Eye (tissue), 1 donor: ENCODE data around the gene CPSF7.
A peak's percentile ranks its signal among the peaks of the same experiment; 100 is the strongest.
"Not testable (repeated sequence)": the region's sequence is repeated elsewhere in the genome, so short reads cannot be mapped to it uniquely, and the experiment has no call there.

ENCODE experiments used
- DNase-seq: peaks from one replicate; pipeline ENCODE4 v3.0.0-alpha.2; 2015

CPSF7 gene

DNA sequence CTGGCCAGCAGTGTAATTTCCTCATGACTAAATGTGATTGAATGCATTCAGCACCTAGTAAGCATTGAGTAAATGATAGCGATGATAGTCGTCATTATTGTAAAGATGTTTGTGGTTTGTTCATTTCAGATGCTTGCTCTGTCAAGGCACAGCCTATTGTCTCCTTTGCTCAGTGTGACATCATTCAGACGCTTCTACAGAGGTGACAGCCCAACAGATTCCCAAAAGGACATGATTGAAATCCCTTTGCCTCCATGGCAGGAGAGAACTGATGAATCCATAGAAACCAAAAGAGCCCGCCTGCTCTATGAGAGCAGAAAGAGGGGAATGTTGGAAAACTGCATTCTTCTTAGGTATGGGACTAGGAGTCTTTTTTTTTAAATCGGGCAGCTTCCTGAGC, 7.7 kb upstream of the CPSF7 start:
- DNase-seq: no peak

DNA sequence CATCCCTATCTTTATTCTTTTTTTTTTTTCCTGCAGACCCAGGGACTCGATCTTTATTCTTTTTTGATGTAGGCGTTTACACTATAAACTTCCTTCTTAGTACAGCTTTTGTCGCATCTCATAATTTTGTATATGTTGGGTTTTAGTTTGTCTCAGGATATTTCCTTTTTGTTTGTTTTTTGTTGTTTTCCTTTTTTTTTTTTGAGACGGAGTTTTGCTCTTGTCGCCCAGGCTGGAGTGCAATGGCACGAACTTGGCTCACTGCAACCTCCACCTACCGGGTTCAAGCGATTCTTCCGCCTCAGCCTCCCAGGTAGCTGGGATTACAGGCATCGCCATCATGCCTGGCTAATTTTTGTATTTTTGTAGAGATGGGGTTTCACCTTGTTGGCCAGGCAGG, 1.1 kb upstream of the CPSF7 start:
- not testable (repeated sequence) for DNase-seq

DNA sequence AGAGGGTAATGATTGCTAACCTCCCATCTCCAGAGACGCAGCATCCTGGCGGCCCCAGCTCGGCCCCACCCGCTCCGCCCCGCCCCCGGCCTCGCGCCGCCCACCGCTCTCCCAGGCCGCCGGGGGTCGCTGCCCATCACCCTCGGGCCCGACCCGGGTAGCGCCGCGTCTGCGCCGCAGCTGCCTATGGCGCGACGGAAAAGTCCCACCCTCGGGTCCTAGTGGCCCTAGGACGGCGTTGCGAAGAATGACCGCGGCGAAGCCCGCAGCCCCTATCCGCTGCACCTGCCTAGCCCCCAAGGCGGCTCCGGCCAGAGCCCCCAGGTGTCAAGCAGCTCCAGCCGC, 457 bp downstream of the CPSF7 start:
- DNase-seq: peak; percentile 90

DNA sequence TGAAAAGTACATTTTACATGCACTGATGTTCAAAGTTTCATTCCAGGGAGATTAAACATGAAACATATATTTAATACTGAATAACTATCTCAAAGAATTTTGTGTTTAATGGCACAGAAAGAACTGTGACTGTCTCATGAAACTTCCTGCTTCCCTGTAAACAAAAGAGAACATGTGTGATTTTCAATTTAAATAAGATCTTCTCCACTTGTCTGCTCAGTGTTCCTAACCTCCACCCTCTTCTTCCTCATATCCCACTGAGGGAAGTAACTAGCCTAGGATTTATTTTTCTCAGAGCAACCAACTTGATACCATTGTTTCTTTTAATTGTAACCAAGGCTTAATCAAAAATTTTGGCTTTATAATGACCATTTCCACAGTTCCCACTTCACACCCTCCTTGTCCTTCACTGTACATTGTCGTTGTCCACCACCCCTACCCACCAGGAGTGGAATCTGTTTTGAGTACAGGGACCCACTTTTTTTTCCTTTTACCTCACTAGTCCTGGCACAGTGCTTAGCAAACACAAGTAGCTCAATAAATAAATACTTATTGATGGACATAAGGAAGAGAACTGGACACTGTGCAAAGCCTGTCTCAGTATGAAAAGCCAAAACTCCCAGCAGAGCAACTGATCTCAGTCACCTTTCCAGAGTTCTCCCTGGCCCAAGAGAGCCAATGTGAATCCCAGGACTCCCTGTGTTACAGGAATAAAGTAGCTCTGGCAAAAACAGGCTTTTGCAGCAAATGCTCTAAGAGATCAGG, 4.2 kb downstream of the CPSF7 start:
- DNase-seq: no peak

DNA sequence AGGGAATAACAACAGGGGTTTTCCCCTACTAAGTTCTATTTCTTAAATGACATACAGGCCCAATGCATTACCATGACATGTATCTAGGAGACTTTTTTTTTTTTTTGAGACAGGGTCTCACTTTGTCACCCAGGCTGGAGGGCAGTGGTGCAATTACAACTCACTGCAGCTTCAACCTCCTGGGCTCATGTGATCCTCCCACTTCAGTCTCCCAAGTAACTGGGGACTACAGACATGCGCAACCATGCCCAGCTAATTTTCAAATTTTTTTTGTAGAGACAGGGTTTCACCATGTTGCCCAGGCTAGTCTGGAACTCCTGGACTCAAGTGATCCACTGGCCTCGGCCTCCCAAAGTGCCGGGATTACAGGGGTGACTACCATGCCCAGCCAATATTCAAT, 7.5 kb downstream of the CPSF7 start:
- no peak for DNase-seq

DNA sequence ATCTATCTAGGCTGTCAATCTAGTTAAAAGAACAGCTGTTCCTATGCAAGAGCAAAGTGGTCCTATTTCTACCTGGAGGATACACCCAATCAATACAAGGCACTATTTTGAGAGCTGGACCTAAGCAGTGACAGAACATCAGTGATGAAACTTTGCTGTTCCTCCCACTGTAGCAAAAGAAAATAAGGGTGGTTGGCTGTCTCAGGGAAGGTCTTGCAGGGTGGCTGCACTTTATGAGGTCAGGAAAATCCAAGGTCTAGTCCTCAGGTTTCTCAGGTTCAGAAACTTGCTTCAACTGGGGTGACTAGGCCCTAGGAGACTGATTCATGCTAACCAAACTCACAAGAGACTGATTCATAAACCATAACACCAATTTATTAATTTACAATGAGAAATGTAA, 11.6 kb downstream of the CPSF7 start:
- DNase-seq: no peak

DNA sequence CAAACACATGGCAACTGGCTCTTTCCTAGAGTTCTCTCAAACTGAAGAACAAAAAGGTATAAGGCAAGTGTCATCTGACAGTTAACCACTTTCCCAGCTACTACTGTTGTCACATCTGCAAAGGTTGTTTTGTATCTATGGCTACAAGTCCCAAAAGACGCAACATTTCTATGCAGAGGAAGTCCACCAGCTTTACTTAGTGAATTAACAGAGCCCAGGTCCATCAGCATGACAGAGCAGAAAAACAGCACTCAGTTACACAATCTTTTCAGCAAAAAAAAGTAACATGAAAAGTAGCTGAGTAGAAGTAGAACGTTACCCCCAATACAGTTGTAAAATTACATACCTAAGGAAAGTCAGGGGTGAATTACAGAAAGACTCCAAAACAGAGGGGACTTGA, 12.1 kb downstream of the CPSF7 start:
- DNase-seq: no peak

DNA sequence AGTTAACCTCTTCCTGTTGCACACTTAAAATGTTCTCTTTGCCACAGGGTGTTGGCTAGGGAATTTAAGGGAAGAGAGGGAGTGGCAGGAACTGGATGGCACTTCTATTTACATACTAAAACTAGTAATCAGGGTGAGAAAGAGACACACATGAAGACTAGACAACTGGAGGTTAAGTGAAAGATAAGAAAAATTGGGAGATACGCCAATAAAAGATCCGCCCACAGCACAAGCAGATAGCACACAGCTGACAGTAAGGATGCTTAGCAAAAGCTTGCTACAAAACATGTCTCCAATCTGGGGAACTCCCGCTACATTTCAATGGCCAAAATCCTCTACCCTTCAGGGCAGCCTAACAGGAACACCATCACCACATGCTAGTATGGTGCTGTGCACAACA, 12.8 kb downstream of the CPSF7 start:
- no peak for DNase-seq

DNA sequence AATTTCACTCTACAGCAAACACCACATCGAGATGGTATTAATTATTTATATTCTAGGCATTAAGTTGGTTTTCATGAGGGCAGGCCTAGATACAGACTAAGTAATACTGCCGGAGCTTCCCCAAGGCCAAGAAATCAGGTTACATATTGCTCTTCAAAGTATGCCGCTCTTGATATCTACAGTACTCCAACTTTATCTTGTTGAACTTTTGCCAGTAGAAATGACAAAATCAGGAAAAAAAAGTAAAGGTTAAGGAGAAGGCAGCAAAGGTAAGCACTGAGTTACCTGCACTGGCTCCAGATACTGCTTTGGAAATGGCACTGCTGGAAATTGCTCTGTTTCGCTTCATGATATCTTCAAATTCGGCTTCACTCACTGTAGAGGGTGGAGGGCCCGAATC, 14.4 kb downstream of the CPSF7 start:
- DNase-seq: no peak

DNA sequence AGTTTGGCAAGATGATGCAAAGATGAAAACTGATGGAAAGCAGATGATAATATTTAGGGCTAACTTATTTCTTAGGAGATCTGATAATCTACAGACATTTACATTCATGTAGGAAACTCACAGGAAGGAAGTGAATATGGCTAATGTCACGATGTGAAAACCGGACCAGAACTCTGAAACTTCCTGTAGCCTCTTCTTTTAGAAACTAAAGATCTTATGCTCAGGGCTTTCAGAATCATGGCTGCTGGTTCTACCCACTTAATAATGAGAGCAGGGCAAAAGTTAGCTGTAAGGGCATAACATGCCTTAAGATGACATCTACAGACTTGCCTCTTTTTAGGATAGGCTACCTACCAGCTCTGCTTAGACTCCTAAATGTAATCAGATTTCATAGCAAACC, 15.2 kb downstream of the CPSF7 start:
- DNase-seq: no peak

DNA sequence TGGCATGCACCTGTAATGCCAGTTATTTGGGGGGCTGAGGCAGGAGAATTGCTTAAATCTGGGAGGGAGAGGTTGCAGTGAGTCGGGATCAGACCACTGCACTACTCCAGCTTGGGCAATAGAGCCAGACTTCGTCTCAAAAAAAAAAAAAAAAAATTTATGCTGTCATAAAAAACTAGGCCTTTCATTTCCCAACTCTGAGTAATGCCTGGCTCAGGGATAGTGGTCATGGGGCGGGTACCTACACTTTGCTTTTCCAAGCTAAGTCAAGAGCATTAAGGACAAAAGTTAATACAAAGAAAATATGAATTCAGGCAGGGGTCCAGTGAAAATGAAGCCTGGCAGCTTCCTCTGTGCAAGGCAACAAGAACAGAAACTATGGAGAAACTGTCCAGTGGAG, 16.3 kb downstream of the CPSF7 start:
- no peak for DNase-seq

DNA sequence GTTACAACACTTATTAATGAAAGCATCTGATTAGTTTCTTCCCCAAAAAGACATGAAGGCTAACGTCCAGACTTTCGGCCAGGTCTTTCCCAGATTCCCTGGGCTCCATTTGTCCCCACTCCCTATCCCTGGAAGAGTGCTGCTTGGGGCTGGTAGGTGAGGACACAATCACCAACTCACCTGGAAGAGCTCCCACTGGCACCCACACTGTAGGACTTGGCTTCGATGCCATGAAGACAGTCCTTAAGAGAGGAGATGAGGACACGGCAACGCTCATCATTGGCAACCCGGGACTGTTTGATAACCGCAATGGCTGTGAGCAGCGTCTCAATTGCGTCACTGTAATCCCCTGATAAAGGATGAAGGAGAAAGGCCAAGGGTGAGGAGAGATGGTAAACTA, 18.2 kb downstream of the CPSF7 start:
- DNase-seq: no peak

DNA sequence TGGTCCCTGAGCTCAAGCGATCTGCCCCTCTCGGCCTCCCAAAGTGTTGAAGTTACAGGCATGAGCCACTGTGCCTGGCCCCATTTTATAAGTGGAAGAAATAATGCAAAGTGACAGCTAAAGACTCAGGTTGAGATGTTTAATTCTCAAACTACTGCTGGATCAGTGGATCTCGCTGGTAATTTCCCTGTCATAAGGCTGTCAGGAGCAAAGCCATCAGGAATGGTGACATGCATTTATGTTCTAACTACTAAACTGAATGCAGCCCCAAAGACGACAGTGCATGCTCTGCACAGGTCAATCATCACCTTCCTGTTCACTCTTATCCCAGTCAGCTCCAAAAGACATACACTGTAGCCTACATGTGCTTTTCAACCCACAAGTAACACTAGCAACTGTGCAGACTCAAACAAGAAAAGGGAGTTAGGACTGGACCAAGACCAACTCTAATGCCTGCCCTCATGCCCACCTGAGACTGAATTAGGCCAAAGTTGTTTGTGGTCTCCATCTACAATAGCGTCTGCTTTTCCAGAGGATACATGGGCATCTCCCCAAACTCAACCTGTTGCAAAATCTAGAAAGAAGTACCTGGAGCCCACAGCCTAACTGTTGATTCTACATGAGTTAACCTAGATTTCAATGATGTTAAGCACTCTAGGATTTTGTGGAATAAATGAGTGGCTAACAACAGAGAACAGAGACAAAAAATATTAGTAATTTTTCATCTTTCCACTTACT, 22.6 kb downstream of the CPSF7 start:
- no peak for DNase-seq

DNA sequence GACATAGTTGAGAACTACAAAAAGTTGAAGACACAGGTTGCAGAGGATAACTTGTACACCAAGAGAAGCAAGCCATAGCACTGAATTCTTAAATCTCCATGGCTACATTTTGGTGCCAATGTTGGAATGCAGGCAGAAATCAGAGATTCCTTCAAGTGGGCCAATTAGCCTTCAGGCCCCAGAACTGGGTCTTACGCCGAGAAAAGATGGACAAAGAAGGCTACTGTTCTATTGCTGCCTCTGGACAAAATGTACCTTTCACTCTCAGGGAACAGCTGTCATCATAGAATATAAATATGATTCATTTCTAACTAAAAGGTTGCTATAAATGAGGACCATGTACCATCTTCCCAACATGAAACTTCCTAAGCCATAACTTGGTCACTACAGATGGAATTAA, 23.7 kb downstream of the CPSF7 start:
- no peak for DNase-seq

DNA sequence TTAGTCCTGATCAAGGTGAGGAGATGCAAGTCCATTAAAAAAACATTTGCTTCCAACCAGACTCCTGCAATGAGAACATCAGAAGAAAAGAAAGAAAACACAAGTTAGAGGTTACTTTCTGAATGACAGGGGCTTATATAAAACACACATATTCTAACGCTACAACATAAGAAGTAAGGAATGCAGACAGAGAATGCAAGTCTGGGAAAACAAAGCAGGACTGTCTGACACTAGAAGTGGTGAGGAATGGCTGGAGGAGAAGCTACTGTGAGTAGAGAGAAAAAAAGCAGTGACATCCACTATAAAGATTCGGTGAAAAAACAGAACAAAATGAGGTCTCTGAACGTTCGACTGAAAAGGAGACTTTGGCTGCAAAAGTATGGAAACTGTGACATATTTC, 25.1 kb downstream of the CPSF7 start:
- no peak for DNase-seq

DNA sequence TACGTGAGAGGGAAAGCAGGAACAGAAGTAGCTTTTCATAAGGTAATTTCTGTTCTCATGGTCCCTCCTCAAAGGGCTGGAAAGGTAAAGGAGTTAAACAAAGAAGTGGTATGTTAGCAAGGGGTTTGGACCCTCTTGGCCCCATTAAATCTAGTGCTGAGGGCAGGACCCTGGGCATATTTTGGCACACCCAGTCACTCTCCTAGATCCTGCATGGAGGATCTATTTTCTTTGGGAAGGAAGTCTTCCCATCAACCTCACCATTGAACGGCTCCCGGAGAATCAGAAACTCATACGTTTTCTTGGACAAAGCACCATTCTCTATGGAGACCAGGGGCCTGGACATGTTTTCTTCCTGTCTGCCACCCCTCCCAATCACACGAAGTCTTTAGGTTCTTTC, 25.7 kb downstream of the CPSF7 start:
- no peak for DNase-seq

DNA sequence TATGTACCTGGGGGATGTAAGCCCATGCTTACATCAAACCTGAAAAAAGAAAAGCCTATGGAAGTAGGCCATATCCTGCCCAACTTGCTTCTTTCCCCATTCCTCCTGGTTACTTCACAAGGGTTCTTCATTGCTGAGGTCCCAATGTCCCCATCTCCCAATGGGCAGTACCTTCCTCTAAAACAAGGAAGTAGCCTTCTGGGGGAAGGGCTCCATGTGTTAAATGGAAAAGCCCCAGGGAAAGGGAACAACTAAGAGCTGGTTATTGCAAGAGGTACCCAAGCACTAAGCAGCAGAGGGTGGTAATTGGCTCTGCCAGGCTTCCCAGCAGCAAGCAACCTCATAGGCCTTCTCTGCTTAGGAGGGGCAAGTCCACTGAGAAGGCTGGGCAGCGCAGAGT, 26.1 kb downstream of the CPSF7 start:
- DNase-seq: no peak

DNA sequence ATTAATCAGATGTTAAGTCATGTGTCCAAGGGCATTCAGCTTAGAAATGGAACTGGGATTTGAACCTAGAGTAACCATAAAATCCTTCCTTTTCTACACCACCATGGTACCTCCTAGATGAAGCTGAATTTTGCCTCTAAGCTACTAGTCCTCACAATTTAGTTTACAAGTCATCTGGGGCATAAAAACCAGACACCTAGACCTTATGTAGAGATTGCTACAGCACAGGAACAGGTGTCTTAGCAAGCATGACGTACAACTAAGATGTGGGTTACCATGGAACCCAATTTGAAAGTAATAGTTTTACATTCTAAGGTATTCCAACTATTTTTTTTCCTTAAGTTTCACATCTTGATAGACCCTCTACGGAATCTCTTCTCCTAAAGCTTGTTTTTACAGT, 28.2 kb downstream of the CPSF7 start:
- DNase-seq: no peak

DNA sequence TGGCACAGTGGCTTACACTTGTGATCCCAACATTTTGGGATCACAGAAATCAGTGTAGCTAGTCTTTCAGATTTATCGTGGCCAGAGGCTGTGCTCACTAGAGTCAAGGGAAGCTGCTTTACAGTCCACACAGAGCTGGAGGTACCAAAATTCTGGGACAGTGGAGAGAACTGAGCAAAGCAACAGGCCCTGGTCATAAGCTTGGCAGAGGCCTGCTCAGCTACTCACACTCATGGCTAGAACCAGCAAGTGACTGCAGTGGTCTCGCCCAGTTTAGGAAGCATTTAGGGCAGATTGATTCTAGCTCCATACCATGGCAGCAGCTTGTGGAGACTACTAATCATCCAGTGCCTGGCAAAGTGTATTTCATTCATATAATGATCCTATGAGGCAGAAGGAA, 28.6 kb downstream of the CPSF7 start:
- no peak for DNase-seq

DNA sequence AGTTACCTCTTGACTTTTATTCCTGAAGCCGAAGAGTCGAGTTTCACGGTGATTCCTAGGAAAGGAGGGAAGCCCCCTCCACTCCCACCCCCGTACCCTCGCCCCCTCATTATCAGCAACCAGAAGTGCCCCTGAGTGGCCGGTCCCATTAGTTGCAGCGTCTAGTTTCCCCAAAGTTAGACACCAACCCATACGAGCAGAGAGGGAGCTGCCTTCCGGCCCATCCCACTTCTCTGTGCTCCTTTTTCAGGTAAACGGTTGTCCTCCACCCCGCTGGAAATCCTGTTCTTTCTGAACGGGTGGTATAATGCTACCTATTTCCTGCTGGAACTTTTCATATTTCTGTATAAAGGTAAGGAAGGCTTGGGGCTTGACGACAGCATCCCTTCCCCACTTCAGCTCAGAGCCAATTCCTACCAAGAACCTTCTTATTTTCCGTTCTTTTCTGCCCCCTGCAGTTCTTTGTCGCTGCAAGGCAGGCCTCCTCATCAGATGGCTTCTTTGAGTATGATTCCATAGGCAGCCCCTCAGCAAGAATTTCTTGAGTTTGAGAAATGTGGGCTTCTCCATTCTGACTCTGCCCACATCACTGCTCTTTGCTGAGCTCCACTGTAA, 36.7 kb downstream of the CPSF7 start:
- peak; percentile 43 for DNase-seq

DNA sequence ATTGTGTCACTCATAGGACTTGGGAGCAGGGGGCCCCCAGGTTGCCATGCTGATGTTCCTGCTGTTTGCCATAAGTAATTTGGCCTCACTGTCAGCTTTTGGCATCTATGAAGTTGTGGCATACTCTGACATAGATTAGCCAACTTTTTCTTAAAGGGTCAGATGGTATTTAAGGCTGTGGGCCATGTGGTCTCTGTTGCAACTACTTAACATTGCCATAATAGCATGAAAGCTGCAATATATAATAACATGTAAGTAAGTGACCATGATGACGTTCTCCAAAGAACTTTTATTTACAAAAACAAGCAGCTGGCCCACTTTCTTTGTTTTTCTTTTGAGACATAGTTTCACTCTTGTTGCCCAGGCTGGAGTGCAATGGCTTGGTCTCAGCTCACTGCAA, 39.6 kb downstream of the CPSF7 start:
- no peak for DNase-seq

DNA sequence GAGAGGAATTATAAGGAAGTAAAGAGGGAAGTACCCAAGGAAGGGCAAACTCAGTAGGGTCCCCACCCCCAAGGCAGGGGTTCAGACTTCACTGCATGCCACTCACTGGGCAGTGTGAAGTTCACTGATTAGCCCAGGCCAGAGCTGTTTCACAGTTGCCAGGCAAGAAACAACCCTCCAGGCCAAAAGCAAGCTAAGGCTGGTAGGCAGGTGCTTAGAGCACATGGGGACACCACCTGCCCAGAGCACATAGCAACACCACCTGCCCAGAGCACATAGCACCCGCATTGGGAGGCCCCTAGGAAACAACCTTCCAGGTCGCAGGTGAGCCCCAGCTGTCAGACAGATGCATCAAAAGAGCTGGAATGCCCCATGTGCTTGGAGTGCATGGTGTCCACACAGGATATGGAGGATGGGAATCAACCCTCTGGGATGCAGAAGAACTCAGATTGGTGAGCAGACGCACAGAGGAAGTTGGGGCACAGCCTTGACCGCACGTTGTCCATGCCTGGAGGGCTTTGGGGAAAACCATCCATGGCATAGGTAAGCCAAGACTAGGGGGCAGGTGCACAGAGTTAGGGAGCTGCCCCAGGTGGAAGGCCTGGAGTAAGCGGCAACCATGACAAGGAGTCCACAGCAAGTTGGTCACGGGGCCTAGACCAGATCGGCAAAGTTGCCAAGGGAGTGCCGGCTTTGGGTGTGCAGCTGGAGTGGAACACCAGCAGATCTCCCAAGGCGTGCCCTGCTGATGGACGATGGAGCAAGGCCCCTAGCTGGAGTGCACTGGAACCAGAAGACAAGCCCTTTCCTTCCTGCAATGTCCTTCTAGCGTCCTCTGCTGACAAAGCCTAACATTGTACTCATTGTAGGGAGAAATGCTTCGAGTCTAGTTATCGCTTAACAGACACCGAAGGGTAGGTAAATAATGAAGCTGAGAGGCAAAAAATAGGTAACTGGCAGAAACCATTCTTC, 45.2 kb downstream of the CPSF7 start:
- DNase-seq: no peak

DNA sequence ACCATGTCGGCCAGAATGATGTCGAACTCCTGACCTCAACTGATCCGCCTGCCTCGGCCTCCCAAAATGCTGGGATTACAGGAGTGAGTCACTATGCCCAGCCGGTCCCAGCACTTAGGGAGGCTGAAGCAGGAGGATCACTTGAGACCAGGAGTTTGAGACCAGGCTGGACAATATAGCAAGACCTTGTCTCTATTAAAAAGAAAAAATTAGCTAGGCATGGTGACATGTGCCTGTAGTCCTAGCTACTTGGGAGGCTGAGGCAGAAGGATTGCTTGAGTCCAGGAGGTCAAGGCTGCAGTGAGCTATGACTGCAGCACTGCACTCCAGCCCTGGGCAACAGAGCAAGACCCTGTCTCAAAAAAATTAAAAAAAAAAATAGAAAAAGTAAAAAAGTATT, 45.9 kb downstream of the CPSF7 start:
- not testable (repeated sequence) for DNase-seq
